ENCODE results near the gene ZMIZ1.

ZMIZ1 gene

DNA sequence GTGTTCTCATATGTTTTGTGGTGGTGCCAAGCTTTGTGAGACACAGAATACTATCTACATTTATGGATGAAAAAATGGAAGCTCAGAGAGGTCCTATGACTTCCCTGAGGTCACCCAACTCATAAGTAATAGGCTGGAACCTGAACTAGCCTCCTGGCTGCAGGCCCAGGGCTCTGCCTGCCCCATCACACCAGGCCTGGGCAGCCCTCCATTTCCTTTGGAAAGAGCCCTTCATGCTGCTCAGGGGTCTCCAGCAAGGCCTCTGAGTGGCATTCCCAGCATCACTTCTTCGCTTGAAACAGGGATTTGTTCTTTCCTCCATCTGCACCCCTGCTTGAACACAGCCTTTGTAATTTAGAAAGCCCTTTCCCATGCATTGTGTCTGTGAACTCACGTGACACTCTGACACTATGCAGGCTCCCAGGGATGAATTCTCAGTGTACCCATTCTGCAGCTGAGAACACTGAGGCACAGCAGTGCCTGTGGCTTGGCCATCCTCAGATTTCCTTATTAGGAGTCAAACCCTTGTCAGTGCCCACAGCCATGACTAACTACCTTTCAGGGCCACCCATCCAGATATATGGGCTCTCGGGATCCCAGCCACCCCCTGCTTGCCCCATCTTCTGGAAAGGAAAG is 150.7 kb downstream of the ZMIZ1 start:
- no peak for DNase-seq

DNA sequence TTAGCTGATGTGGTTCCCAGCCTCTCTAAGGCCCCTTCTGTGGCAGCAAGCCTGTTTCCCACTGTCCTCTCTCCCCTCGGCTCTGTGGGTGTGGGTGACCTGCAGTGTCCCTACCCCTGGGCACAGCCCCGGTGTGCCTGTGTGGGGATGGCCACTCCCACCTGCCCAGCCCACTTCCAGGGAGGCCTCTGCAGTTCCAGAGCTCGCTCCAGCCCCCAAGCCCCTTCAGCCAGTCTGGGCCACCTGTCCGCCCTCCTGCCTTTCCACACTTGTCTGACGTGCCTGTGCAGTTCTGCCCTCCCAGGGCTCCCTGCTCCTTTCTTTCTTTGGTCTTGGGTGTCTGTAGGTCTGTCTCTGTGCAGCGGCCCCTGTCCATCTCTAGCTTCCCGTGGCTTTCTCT is 151.5 kb downstream of the ZMIZ1 start:
- no peak for DNase-seq

DNA sequence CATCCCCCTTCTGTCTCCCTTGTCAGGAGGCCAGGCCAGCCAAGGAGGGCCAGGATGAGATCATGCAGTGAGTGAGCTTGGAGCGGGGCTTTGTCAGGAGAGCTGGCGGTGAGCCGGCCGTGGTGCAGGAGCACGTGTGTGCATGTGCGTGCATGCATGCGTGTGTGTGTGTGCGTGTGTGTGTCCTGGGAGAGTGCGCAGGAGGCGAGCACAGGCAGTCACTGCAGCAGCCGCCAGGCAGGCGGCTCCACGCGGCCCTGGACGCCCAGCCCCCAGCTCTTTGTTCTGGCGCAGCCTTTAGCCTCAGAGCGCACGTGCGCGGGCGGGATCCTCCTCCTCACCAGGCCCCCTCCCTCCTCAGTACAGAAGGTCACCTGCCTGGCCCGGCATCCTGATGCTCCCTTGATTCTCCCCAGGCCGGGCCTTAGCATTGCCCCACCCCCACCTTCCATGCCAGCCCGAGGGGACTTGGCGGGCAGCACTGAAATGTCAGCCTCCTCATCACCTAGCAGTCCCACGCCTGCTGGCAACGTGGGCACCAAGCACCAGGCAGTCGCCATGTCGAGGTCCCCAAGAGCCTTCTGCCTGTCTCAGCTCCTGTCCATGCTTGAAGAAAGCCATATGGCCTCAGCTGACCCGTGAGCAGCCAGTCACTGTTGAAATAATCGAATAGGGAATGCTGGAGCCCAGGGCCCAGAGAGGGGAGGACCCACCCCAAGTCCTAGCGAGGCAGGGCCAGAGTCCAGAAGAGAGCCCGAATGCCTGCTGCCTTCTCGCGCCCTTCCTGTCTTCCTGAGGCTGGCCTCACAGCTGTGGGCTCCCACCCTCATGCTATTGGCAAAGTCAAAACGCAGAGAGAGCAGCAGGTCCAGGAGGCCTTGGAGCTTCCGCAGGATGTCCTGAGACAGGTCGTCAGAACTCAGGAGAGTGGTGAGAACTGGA is 152.6 kb downstream of the ZMIZ1 start:
- no peak for DNase-seq

DNA sequence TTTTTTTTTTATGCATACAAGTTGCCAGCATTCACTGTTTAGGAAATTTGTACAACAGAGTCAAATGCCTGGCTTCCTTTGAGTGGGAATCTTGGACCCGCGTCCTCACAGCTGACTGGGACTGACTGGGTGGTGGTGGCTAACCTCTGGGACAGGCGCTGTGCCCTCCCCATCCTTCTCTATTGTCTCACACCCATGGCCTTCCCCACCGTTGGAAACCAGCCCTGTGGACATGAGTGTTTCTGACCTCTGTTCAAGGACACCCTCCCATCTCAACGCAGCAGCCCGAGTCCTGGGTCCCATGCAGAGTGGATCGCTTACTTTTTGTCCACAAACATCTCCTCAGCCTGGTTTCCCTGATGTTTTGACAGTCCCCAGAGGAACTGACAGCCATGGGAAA is 153.4 kb downstream of the ZMIZ1 start:
- DNase-seq: no peak

DNA sequence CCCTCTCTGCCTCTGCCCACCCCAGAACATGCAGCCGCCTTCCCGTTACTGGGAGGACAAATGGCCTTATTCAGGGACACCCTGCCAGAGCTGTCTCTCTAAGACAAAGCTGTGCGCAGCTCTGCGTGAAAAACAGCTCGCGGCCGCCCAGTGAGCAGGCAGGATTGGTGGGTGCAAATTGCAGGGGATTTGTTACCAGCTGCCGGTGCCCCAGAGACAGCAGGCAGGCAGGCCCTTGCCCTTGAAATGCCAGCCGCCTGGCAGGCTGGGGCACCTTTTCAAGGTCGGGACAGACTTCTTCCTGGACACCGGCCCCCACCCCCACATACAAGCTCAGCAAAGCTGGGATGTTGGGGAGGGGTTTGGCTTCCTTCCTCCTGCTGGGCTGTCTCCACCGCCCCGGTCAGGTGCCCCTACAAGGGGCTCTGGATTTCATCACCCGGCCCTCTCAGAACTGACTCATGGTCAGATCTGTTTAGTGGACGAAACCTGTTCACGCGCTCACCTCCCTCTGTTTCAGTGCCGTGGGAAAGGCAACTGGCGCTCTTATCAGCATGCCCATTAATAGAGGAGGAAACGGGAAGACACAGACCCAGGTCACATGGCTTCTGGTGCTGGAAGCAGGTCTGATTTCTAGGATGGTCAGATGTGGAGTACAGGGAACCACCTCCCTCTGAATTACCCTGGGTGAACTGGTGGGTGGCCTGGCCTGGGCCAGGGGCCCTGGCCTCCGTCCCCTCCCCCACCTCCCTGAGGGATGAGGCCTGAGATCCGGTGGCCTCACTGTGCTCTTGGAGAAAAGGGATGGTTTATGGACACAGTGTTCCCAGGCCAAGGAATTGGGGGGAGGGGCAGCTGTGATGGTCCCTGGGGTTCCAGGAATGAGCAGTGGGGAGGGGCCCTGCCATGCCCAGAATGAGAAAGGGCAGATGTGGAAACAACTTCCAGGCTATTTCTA is 154.6 kb downstream of the ZMIZ1 start:
- DNase-seq: no peak

DNA sequence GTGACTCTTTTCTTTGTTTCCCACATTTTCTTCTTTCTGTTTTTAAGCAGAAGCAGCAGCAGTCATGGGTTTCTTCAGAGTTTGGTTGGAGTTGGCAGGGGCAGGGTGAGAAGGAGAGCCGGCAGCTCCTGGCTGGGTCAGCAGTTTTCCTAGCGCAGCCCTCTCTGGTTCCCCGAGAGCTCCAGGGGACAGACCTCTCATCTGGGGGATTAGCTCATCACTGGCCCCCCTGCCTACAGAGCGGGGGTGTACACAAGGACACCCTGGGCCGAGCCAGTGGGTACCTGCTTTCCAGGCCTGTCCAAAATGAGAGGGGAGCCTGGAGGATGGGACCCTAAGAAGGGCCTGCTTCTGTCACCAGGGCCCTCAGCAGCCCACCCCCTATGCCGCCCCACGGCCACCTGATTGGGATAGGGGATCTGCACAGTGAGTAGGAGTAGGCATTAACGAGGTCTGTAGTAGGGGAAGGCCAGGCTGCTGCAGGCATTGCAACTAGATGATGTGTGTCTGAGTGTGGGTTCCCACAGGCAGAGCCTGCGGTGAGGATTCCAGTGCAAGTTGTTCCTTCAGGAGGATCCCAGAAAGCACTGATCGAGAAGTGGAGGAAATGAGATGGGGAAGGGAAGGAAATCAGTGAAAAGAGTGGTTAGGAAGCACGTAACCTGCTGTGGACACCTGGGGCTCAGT is 155.6 kb downstream of the ZMIZ1 start:
- DNase-seq: no peak

DNA sequence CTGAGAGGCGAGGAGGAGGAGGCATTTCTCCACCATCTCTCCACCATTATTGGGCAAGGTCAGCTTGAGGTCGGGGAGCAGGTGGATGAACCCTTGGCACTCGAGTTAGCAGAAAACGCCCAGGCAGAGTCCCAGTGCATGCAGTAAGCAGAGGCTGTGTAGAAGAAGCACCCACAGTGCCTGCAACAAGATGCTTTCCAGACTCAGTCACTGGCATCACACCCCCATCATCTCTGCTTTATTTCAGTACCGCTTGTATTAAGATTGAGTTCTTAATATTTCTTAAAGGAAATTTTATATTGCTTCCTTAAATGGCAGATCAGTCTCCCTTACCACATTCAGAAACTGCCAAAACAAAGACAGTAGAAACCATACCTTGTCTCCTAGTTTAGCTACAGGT is 156.2 kb downstream of the ZMIZ1 start:
- DNase-seq: no peak

DNA sequence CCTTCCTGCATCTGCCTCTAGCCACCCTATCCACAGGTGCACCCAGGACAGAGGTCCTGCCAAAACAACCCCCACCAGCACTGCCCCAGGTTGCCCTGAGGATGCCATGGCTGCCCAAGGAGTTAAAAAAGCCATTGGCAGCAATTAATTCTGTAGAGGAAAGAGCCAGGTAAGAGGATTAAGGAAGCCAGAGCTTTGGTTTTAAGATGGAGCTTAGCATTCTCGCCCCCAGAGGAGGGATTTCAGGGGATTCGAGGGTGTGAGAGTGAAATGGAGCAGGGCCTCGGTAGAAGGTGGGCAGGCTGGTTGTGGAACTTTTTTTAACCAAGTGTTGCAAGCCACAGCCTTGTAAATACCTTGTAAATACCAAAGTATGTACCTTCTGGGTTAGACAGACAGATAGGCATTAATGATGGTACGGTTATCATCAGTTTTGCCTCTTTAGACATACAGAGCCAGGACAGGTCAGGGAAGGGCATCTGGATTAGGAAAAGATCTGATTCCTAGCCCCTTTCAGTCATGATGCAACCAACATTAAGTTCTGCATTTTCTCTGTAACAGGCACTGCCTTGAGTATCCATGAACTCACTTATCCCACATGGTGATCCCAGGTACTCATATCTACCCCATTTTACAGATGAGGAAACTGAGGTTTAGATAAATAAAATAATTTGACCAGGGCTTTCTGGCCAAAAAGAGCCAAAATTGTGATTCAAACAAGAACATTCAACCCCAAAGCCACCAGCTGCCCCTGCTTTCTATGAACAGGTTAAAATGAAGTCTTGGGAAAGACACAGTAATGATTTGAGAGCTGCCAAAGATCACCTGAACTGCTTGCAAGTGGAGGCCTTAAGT is 157.9 kb downstream of the ZMIZ1 start:
- no peak for DNase-seq

DNA sequence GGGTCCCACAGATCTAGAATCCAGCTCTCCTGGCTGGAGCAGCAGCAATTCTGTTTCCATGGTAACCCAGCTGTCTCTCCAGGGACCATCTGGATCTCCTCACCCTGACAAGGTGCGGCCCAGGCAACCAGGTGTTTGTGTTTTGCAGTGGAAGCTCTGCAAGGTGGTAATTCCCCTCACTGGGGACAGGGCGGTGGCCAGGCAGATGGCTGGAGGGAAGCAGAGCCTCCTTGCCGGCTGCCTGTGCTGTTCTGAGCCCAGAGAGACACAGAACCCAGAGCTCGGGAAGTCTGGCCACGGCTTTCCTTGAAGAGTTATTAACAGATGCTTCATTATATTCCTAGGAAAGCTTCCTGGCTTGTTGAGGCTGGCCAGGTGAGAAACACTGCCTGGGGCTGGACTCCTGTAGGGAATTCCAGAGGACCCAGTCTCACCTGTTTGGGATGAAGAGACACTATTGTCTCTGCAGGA is 160.3 kb downstream of the ZMIZ1 start:
- no peak for DNase-seq

DNA sequence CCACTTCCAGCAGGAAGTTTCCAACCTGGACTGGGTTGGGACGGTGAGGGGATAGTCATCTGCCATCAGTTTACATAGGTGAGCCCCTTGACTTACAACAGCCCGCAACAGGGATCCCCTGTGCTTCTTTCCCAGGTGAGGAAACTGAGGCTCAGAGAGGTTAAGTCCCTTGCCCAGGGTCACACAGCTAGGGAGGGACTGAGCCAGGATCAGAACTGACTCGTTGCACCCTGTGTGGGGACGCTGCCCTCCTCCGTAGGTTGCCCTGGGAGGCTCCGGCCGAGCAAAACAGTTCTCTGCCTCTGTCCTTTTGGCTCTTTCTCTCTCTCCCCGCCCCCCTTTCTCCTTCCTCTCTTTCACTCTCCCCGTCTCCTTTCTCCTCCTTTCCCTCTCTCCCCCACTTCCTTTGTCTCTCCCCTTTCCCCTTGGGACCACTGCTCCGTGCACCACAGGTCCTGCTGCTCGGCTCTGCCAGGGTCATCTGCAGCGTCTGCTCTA is 161.1 kb downstream of the ZMIZ1 start:
- DNase-seq: no peak

DNA sequence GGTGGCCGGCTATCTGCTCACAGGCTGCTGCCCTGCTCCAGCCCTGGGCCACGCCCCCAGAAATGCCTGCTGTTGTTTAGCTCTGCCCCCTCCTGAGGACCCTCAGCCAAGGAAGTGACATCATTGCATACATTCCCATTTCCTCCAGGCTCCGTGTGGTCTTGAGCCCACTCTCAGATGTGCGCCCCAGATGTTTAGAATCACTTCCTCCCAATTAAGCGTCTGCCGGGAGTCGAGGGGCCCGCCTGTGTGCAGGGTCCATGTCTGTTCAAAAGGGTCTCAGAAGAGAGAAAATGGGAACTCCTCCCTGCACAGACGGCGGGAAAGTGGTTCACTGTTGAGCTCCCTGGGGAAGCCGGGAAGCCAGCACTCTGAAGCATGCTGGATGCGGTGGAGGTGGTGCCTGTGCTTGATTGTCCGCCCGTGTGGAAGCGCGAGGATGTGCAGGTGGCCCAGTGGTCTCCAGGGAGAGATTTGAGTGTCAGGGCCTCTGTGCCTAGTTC is 161.6 kb downstream of the ZMIZ1 start:
- DNase-seq: no peak

DNA sequence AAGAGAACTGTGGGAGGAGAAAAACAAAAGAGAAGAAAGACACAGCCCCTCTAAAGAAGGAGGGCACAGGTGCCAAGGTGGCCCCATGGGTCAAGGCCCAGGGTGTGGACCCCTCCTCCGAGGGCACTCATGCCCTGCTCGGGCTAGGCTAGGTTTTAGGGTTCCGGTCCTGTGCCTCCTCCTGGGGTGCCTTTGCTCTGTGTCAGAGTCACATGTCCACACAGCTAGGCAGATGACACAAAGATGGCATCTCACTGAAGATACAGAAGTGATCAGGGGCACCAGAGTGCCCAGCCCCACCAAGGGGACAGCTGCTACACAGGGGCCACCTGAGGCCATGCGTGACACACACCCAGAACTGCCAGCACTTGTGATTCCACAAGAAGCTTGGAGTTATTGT is 162.1 kb downstream of the ZMIZ1 start:
- no peak for DNase-seq

DNA sequence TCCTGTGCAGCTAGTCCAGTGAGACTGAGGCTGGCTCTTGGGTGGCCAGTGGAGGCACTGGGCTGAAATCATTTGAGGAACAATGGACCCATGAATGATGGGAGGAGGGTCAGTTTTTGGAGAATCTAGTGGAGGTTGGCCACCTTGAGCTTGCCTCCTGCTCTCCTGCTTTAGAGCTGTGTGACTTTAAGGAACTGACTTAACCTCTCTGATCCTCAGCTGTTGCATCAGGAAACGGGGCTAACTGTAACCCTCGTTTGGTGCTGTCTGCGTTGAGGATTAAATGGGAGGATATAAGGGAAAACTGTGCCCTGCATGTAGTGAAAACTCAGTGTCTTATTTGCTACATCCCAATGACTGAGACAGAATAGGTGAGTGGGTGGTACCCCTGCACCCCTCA is 163.1 kb downstream of the ZMIZ1 start:
- no peak for DNase-seq

DNA sequence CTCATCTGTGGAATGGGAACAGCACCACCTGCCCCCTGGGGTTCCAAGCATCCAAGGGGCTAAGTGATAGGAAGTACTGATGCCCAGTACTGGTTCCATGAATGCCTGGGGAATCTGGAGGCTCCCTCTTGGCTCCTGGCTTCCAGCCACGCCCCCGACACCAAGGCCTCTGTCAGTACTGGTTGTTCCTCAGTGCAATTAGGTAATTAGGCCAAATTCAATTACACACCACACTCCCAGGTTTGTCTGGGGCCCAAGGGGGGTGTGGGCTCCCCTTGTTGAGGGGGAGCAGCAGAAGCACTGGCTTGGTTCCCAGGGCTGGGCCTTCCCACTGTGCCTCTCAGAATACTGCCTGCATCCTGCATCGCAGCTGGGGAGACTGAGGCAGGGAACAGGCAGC is 164.1 kb downstream of the ZMIZ1 start:
- no peak for DNase-seq

DNA sequence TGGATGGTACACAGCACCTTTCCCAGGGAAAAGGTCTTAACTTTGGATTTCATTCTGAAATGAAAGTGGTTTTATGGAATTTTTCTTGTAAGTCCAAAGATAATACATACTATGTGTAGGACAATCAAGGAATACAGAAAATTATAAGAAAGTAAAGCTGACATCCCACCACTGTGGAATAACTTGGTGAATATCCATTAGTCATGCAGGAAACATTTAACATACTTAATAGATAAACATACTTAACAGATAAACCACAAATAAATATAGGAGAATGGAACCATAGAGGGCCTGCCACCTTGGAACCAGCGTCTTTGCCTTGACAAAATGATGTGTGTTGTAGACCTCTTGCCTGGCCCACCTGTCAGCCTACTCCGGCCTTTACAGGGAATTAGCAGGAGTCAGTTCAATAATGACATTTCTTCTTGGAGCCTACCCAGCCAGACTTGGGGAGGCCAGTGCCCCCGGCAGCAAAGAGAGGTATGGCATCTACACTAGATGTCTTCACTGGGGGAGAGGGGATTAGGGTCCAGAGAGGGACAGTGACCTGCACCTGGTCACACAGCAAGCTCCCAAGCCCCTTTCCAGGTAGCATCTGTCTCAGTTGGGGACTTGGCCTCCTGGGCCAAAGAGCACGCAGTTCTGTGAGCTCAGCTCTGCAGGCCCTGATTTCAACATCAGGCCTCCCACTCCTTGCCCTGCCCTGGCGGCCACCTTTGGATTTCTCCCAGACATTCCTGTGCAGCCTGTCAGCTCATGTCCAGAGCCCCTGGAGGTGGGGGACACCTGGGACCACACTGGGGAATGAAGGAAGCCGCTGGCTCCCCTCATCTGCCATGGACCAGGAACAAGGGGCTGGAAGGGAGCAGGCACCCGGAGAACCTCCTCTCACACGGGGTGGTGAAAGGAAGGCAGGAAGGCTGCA is 165.9 kb downstream of the ZMIZ1 start:
- no peak for DNase-seq

DNA sequence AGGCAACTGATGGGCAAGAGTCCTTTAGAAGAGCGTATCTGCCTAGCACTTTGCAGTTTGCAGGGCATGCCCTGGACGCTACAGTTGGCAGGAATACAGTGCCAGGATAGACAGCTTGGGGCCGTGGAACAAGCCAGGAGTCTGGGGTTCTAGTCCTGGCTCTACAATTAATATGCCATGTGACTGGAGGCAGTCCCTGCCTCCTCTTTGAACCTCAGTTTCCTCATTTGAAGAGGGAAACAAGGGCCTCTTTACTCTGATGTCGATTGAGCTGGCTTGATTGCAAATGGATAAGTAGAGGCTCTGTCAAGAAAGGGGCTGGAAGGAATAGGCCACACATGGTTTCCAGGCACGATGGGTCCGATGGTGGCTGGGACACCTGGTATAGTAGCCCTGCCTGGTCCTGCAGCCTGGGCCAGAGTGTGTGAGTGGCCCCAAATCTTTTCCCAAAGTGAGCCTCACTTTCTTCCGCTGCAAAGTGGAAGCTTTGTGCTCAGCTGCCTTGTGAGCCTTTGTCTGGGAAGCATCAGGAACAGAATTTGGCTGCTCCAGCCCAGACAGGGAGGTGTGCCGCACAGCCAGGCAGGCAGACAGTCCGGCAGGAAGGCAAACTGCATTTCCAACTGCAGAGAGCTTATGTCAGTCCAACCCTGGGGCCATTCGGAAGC is 167.1 kb downstream of the ZMIZ1 start:
- no peak for DNase-seq

DNA sequence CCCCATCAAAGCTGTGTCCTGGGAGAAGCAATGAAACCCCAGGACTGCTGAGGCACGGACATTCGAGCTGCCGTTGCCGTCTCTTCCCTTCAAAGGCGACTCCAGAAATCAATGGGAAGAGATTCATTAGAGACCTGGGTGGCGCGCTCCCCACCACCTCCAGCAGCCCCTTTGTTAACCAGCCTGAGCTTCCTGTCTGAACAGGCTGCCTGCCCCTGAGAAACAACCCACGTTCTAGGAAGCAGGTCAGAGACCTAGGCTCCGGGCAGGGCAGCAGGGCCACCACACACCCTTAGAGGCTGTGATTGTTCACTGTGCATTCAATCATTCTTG is 167.6 kb downstream of the ZMIZ1 start:
- DNase-seq: no peak

DNA sequence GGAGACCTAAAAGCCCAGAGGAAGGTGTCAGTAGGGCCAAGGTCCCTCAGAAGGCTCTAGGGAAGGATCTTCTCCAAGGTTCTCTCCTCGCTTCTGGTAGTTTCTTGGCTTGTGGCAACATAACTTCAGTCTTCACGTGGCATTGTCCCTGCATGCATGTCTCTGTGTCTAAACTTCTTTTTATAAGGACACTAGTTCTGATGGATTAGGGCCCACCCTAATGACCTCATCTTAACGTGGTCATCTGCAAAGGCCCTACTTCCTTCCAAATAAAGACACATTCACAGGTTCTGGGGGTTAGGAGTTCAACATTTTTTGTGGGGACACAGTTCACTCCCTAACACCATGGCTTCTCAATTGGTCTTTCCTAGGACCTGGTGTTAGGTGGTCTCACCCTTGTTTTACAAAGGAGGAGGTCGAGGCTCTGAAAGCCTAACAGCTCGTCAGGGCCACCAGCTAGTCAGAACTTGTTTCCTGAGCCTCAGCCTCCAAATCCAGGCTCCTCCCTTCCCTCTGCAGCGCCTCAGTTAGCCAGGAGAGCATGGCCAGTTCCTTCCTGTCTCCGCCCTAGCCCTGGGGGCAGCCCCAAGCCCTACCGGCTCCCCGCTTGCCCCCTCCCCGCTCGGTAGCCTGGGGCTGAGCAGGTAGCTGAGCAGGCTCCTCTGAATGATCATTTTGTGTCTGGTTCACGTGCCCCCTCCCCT is 168.8 kb downstream of the ZMIZ1 start:
- no peak for DNase-seq

DNA sequence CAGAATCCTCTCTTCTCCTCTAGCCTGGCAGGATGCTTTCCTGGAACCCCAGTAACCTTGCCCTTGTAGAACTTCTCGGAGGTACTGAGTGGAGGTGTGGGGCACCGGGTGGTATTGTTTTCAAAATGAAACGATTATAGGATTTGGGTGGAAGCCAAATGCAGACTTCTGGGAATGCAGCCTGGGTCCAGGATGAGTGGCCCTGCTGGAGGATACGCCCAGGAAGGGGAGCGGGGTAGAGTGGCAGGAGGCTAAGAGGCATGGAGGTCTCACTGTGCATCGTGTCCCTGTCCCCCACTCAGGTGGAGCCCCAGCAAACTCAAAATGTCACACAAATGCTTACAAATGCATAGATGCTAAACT is 169.4 kb downstream of the ZMIZ1 start:
- DNase-seq: no peak

Measured in SW 1271 (cell line).